ENCODE data around the gene VWA2.
A peak's percentile ranks its signal among the peaks of the same experiment; 100 is the strongest.

Gene VWA2

DNA sequence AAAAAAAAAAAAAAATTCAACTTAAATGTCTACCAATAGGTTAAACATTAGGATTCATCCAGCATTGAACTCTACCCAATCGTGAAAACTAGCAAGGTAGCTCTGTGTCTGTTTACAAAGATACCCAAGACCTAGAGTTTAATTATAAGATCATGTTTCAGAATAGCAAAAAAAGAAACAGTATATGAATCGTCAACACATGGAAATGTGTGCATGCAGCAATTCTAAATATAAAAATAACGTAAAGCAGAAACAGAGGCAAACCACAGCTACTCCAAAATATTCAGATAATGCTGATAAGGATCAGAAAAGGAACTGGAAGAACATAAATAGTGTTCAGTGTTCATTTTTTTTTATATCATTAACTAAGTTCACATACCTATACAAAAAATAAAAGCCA, 96.6 kb downstream of the VWA2 start:
- no peak overlapping the region for H3K27ac ChIP-seq
- DNase-seq (ENCODE audit: low read depth, low spot score), result no peak

DNA sequence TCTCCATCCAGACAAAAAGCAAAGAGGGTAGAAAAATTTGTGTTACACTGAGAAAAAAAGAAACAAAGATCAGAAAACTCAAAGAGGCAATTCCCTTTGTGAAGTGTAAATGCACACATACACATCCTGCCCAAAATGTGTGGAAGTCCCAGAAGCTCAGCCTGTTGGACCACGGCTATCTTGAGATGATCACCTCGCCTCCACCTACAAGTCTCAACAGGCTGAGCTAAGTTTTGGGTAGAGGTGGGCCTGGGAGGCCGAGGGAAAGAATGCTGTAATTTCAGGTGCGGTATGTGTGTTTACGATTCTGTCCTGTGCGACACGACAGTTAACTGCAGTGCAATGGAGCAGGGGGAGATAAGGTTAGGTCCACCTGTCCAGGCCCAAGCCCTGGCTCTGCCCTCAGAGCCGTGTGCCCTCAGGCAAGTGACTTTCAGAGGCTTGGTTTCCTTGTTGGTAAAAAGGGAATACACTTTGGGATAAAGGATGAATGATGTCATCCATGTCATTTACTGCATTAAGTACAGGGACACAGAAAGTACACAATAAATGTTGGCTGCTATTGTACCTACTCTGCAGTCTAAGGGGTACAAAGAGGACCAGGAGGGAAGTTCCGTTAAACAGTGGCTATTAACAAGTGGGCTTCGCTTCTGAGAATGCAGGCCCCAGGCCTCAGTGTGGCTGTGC, 97.9 kb downstream of the VWA2 start:
- no peak for DNase-seq (ENCODE audit: low read depth, low spot score)
- H3K27ac ChIP-seq, result peak overlapping the region; percentile 17

DNA sequence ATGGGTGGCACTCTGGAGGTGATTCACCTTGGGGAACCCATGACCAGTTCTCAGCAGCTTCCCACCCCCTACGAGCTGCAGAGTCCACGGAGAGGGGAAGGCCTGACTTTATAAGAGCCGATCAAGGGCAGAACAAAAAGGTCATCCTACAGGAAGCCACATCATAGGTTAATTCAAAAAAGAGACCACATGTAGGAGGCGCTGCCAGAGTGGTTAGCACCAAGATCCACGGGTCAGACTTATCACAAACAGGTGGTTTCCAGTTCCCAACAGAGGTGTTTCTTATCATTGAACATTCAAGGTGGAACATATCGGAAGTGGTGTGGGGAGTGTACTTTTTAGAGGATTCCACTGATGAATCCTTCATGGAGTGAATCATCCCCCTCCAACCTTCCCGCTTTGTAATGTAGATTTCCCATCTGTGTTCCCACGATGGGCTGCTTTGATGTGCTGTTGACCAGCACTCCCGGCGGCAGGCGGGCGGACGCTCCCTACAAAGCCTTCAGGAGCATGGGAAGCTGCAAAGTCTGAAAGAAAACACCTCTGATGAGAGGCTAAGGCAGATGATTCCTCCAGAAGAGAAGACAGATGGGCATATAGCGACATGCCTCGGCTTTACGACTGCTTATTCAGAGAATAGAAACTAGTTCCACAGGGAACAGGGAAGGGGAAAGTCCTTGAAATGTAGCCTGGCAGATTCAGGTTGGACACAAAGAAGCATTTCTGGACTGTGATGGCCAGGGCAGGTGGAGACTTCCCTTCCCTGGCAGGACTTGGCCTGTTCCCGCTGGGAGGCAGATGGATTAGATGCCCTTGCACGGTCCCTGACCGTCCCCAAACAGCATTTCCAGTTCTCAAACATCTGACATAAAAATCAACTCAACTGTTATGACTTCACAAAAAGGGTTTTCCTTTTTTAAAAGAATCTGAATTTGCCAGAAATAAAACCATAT, 98.7 kb downstream of the VWA2 start:
- H3K27ac ChIP-seq, result peak overlapping the region; percentile 17
- no peak for DNase-seq (ENCODE audit: low read depth, low spot score)

DNA sequence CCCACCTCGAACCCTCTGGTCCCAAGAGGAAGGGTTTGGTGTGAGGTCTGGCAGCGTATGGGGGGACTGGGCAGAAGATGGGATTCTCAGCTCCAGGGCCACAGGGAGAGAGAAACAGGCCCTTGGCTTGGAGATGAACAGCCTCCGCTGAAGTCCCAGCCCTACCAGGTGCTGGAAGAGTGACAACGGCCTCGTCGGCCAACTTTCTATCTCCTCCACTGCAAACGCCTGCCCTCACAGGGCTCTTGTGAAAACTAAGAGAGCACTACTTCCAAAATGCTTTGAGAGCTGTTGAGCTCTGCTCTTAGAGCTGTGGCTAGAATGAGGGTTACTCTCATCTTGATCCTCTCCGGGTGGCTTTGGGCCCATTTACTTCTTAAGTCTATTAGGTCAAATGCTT, 101.8 kb downstream of the VWA2 start:
- H3K27ac ChIP-seq, result no peak overlapping the region
- no peak for DNase-seq (ENCODE audit: low read depth, low spot score)

Measured in epithelial cell of prostate (primary cell).